ENCODE results near the gene ATP13A3. TPM values are rescaled to one million over a fixed set of nuclear protein-coding genes. Genes with fewer than 3 reads are reported as not detected.

ATP13A3 gene
- total and polyA plus RNA-seq, 10 of the 15 experiments (the other 5 are each of a cell fraction or from before 2014, with no cell fraction given), result 14.0 to 108 (median 69.5) TPM

DNA sequence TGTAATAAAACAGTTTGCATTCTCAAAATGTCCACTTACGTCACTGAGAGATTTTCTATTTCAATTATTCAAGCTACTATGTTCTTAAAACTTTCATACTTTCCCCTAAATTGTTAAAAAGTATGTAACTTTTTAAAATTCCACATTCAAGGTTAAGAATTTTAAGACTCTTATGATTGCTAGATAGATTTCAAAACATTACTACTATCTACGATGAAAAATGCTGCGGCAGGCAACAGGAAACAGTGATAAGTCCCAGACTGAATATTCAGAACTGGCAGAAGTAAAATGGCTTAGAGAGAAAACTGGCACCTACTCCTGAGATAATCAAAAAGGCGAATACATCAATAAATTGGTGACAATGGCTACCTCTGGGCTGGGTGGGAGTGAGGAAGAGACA is 16.2 kb downstream of the ATP13A3 start:
- Histone ChIP-seq H3K27ac (ENCODE audit: control insufficient read depth, insufficient read depth) (no peak overlapping the region), H3K79me2 (ENCODE audit: control insufficient read depth, insufficient read depth, low read length) (peaks cover 88% of the 10 kb centered on the region), H3K36me3 (ENCODE audit: control insufficient read depth in 2 of 2, insufficient read depth in 2 of 2, low read length in 1 of 2) (peaks cover 0 to 2% of the 10 kb centered on the region in 2 experiments; a peak in 2 of 4 replicates), H3K4me1 (ENCODE audit: control insufficient read depth, insufficient read depth, low read length) (peaks cover 8% of the 10 kb centered on the region), H2AFZ (ENCODE audit: control insufficient read depth, low read depth, low read length) (no peak overlapping the region), H3K9ac (ENCODE audit: control insufficient read depth, insufficient read depth, low read length) (no peak overlapping the region), H4K20me1 (ENCODE audit: control insufficient read depth, insufficient read depth) (no peaks in the 10 kb centered on the region), H3K27me3 (replicated peaks in 1 of 2; ENCODE audit: control insufficient read depth in 2 of 2, insufficient read depth in 2 of 2, low read length in 1 of 2) (no peaks in the 10 kb centered on the region), H3K9me3 (replicated peaks; ENCODE audit: control insufficient read depth, insufficient read depth, low read length) (no peaks in the 10 kb centered on the region), H3K4me2 (ENCODE audit: control insufficient read depth, insufficient read depth) (no peak overlapping the region), H3K4me3 (no peak overlapping the region)
- 88% methylated on average over 4 of the region's 4 CpGs for WGBS (ENCODE audit: insufficient coverage, insufficient replicate concordance, low lambda C conversion rate, missing lambda C conversion rate)
- ChIA-PET POLR2A (interaction anchor here (0.7 kb wide), 1 partner anchor 14 kb away, joined by 6 read pairs; no protein-coding TSS in a partner anchor), SMC1A (ENCODE audit: uncharacterized antibody, unreplicated experiment) (interaction anchor here (0.6 to 6.8 kb wide), 11 partner anchors 10 to 180 kb away, joined by 3 to 110 read pairs (median 7); no protein-coding TSS in a partner anchor), CTCF (interaction anchor here (1.1 to 9.1 kb wide), 11 partner anchors 8 to 201 kb away, joined by 3 to 237 read pairs (median 14); partner anchors contain the start of gene LSG1), RAD21 (ENCODE audit: unreplicated experiment) (interaction anchor here (0.7 to 6.2 kb wide), 7 partner anchors 13 to 163 kb away, joined by 3 to 67 read pairs (median 7); partner anchors contain the start of gene TMEM44)
- in situ Hi-C loops (cut with MboI), result no loop called here
- intact Hi-C loops (cut with micrococcal nuclease; ENCODE audit: unreplicated experiment), result no loop called here
- no peak for FAIRE-seq
- no peak for ATAC-seq
- BruUV-seq (replicated peaks), result no TSS peak
- DNase-seq (ENCODE audit: low read depth, low spot score), result no peak
- TF ChIP-seq, protein P1, sequence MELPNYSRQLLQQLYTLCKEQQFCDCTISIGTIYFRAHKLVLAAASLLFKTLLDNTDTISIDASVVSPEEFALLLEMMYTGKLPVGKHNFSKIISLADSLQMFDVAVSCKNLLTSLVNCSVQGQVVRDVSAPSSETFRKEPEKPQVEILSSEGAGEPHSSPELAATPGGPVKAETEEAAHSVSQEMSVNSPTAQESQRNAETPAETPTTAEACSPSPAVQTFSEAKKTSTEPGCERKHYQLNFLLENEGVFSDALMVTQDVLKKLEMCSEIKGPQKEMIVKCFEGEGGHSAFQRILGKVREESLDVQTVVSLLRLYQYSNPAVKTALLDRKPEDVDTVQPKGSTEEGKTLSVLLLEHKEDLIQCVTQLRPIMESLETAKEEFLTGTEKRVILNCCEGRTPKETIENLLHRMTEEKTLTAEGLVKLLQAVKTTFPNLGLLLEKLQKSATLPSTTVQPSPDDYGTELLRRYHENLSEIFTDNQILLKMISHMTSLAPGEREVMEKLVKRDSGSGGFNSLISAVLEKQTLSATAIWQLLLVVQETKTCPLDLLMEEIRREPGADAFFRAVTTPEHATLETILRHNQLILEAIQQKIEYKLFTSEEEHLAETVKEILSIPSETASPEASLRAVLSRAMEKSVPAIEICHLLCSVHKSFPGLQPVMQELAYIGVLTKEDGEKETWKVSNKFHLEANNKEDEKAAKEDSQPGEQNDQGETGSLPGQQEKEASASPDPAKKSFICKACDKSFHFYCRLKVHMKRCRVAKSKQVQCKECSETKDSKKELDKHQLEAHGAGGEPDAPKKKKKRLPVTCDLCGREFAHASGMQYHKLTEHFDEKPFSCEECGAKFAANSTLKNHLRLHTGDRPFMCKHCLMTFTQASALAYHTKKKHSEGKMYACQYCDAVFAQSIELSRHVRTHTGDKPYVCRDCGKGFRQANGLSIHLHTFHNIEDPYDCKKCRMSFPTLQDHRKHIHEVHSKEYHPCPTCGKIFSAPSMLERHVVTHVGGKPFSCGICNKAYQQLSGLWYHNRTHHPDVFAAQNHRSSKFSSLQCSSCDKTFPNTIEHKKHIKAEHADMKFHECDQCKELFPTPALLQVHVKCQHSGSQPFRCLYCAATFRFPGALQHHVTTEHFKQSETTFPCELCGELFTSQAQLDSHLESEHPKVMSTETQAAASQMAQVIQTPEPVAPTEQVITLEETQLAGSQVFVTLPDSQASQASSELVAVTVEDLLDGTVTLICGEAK (IDR thresholded peaks at IDR 0.05; ENCODE audit: borderline replicate concordance), result no peak
- TF ChIP-seq, protein P2, sequence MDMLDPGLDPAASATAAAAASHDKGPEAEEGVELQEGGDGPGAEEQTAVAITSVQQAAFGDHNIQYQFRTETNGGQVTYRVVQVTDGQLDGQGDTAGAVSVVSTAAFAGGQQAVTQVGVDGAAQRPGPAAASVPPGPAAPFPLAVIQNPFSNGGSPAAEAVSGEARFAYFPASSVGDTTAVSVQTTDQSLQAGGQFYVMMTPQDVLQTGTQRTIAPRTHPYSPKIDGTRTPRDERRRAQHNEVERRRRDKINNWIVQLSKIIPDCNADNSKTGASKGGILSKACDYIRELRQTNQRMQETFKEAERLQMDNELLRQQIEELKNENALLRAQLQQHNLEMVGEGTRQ (IDR thresholded peaks at IDR 0.05; ENCODE audit: borderline replicate concordance, low read depth, low read length), result no peak
- TF ChIP-seq GATAD2B (conservative IDR thresholded peaks at IDR 0.05; ENCODE audit: low read depth) (no peak), NFXL1 (IDR thresholded peaks at IDR 0.05; ENCODE audit: borderline replicate concordance) (no peak)
- TF ChIP-seq, protein P3, sequence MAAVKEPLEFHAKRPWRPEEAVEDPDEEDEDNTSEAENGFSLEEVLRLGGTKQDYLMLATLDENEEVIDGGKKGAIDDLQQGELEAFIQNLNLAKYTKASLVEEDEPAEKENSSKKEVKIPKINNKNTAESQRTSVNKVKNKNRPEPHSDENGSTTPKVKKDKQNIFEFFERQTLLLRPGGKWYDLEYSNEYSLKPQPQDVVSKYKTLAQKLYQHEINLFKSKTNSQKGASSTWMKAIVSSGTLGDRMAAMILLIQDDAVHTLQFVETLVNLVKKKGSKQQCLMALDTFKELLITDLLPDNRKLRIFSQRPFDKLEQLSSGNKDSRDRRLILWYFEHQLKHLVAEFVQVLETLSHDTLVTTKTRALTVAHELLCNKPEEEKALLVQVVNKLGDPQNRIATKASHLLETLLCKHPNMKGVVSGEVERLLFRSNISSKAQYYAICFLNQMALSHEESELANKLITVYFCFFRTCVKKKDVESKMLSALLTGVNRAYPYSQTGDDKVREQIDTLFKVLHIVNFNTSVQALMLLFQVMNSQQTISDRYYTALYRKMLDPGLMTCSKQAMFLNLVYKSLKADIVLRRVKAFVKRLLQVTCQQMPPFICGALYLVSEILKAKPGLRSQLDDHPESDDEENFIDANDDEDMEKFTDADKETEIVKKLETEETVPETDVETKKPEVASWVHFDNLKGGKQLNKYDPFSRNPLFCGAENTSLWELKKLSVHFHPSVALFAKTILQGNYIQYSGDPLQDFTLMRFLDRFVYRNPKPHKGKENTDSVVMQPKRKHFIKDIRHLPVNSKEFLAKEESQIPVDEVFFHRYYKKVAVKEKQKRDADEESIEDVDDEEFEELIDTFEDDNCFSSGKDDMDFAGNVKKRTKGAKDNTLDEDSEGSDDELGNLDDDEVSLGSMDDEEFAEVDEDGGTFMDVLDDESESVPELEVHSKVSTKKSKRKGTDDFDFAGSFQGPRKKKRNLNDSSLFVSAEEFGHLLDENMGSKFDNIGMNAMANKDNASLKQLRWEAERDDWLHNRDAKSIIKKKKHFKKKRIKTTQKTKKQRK (IDR thresholded peaks at IDR 0.05; ENCODE audit: low read depth, low read length), result no peak
- TF ChIP-seq, protein P4, sequence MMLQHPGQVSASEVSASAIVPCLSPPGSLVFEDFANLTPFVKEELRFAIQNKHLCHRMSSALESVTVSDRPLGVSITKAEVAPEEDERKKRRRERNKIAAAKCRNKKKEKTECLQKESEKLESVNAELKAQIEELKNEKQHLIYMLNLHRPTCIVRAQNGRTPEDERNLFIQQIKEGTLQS (IDR thresholded peaks at IDR 0.05; ENCODE audit: borderline replicate concordance, extremely low read depth, low read depth, low read length), result no peak
- TF ChIP-seq, protein P5, sequence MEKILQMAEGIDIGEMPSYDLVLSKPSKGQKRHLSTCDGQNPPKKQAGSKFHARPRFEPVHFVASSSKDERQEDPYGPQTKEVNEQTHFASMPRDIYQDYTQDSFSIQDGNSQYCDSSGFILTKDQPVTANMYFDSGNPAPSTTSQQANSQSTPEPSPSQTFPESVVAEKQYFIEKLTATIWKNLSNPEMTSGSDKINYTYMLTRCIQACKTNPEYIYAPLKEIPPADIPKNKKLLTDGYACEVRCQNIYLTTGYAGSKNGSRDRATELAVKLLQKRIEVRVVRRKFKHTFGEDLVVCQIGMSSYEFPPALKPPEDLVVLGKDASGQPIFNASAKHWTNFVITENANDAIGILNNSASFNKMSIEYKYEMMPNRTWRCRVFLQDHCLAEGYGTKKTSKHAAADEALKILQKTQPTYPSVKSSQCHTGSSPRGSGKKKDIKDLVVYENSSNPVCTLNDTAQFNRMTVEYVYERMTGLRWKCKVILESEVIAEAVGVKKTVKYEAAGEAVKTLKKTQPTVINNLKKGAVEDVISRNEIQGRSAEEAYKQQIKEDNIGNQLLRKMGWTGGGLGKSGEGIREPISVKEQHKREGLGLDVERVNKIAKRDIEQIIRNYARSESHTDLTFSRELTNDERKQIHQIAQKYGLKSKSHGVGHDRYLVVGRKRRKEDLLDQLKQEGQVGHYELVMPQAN (conservative IDR thresholded peaks at IDR 0.05), result no peak
- TF ChIP-seq, protein P6, sequence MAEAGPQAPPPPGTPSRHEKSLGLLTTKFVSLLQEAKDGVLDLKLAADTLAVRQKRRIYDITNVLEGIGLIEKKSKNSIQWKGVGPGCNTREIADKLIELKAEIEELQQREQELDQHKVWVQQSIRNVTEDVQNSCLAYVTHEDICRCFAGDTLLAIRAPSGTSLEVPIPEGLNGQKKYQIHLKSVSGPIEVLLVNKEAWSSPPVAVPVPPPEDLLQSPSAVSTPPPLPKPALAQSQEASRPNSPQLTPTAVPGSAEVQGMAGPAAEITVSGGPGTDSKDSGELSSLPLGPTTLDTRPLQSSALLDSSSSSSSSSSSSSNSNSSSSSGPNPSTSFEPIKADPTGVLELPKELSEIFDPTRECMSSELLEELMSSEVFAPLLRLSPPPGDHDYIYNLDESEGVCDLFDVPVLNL (IDR thresholded peaks at IDR 0.05; ENCODE audit: low read depth, low read length), result no peak
